A549 (cell line): ENCODE results near the gene DMP1.

Source experiments
- CTCF ChIP-seq: fragments of >200 bp; sonication (Bioruptor Twin); formaldehyde crosslinking; IDR thresholded peaks from 3 replicates; pipeline ENCODE4 v1.5.1; 2016
- NR3C1 ChIP-seq: fragments of >200 bp; sonication (Bioruptor Twin); formaldehyde crosslinking; IDR thresholded peaks from 3 replicates; pipeline ENCODE4 v1.6.1; 2017

- TF ChIP-seq CTCF, result no peak
- no peak for TF ChIP-seq NR3C1
Observed at GRCh38 chr4:87697945-87698344, 47.9 kb downstream of the DMP1 start.
